DND-41 (cell line): Measurements from ENCODE around the gene PDIA4.

ENCODE experiments used
- ATAC-seq: fragments of 200-7000 bp; cut with Tn5 transposase; 3 replicates; pipeline ENCODE4 v1.9.1; 2021; ENCODE audit warnings: low read depth; ENCODE audit not compliant: insufficient read depth
- DNase-seq: peaks from one replicate; pipeline ENCODE4 v3.0.0-alpha.2; 2020
- H2AFZ ChIP-seq: 2 replicates; pipeline ENCODE4 v1.6.0; 2012; ENCODE audit warnings: low read depth, low read length
- H3K27ac ChIP-seq: 2 replicates; pipeline ENCODE4 v1.5.1; 2012; ENCODE audit warnings: low read length, inconsistent platforms
- H3K27me3 ChIP-seq: fragments of 200-600 bp; sonication (generic); 2 replicates; pipeline ENCODE4 v1.6.0; 2012; ENCODE audit warnings: low read length, mild to moderate bottlenecking, inconsistent platforms; ENCODE audit not compliant: insufficient read depth, poor library complexity
- H3K36me3 ChIP-seq: 2 replicates; pipeline ENCODE4 v1.5.1; 2012; ENCODE audit warnings: low read length, inconsistent platforms; ENCODE audit not compliant: insufficient read depth
- H3K4me1 ChIP-seq: 2 replicates; pipeline ENCODE4 v1.5.1; 2012; ENCODE audit warnings: mild to moderate bottlenecking, low read length; ENCODE audit not compliant: insufficient read depth
- H3K4me2 ChIP-seq: 2 replicates; pipeline ENCODE4 v1.6.0; 2012; ENCODE audit warnings: mild to moderate bottlenecking, moderate library complexity, low read length, inconsistent platforms; ENCODE audit not compliant: insufficient read depth
- H3K4me3 ChIP-seq, 2 experiments: fragments of 200-600 bp in 1 of 2; shearing (Covaris generic) in 1 of 2; 2 replicates each; pipeline ENCODE4 v1.5.1; 2012 to 2016; ENCODE audit warnings: inconsistent platforms in 2 of 2, low read length in 2 of 2, mild to moderate bottlenecking in 2 of 2, low read depth in 1 of 2, moderate library complexity in 1 of 2
- H3K79me2 ChIP-seq: 2 replicates; pipeline ENCODE4 v1.6.0; 2012; ENCODE audit warnings: low read length, inconsistent platforms; ENCODE audit not compliant: insufficient read depth
- H3K9ac ChIP-seq: 2 replicates; pipeline ENCODE4 v1.6.0; 2012; ENCODE audit warnings: low read depth, mild to moderate bottlenecking, inconsistent platforms, low read length, moderate library complexity
- H3K9me3 ChIP-seq: 2 replicates; pipeline ENCODE4 v1.5.1; 2012; ENCODE audit warnings: low read length, moderate library complexity, mild to moderate bottlenecking, inconsistent platforms; ENCODE audit not compliant: insufficient read depth, severe bottlenecking
- H4K20me1 ChIP-seq: 2 replicates; pipeline ENCODE4 v1.6.0; 2012; ENCODE audit warnings: low read length; ENCODE audit not compliant: insufficient read depth
- EZH2 ChIP-seq: IDR thresholded peaks from 3 replicates; pipeline ENCODE4 v1.6.1; 2012; ENCODE audit warnings: borderline replicate concordance, low read depth, mild to moderate bottlenecking, moderate library complexity, low read length, inconsistent platforms; ENCODE audit not compliant: severe bottlenecking
- TF ChIP-seq, protein P1 (sequence below): IDR thresholded peaks from 2 replicates; pipeline ENCODE4 v1.5.1; 2012; ENCODE audit warnings: borderline replicate concordance, low read length, moderate library complexity, mild to moderate bottlenecking; ENCODE audit not compliant: poor library complexity, severe bottlenecking; ENCODE audit errors: extremely low read depth

Gene PDIA4

DNA sequence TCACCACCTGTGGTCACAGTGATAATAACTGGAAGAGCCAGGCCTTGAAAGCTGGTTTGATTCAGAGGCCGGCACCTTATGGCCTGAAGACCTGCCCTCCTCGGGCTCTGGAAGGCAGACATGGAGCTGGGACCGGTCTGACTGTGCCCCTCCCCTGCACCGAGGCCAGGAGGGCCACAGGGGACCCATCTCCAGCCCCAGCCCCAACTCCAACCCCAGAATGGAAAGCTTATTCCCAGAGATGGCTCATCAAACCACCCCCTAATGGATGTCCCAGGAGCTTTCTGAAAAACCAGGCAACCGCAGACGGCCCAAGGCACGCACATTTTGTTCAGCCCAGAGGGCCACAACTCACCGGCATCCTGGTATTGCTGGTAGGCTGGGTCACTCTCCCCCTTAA lies 16.8 kb downstream of the PDIA4 start:
- H3K79me2 ChIP-seq: 0 out of 2 replicates have a peak, but pooled peaks cover 8% of the 10 kb centered on the region
- DNase-seq: no peak
- H3K27me3 ChIP-seq: no peaks in the 10 kb centered on the region
- no peak overlapping the region for H3K4me2 ChIP-seq
- peaks cover 96% of the 10 kb centered on the region for H3K36me3 ChIP-seq
- no peak overlapping the region for H3K9ac ChIP-seq
- no peak for ATAC-seq
- no peaks in the 10 kb centered on the region for H3K4me1 ChIP-seq
- H3K4me3 ChIP-seq: no peak overlapping the region
- H4K20me1 ChIP-seq: peaks cover 20% of the 10 kb centered on the region; the same call in 1 of the 2 replicates
- H3K9me3 ChIP-seq: no peaks in the 10 kb centered on the region
- no peak overlapping the region for H3K27ac ChIP-seq
- TF ChIP-seq, protein P1, sequence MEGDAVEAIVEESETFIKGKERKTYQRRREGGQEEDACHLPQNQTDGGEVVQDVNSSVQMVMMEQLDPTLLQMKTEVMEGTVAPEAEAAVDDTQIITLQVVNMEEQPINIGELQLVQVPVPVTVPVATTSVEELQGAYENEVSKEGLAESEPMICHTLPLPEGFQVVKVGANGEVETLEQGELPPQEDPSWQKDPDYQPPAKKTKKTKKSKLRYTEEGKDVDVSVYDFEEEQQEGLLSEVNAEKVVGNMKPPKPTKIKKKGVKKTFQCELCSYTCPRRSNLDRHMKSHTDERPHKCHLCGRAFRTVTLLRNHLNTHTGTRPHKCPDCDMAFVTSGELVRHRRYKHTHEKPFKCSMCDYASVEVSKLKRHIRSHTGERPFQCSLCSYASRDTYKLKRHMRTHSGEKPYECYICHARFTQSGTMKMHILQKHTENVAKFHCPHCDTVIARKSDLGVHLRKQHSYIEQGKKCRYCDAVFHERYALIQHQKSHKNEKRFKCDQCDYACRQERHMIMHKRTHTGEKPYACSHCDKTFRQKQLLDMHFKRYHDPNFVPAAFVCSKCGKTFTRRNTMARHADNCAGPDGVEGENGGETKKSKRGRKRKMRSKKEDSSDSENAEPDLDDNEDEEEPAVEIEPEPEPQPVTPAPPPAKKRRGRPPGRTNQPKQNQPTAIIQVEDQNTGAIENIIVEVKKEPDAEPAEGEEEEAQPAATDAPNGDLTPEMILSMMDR: no peak
- no peak for TF ChIP-seq EZH2
- no peak overlapping the region for H2AFZ ChIP-seq

DNA sequence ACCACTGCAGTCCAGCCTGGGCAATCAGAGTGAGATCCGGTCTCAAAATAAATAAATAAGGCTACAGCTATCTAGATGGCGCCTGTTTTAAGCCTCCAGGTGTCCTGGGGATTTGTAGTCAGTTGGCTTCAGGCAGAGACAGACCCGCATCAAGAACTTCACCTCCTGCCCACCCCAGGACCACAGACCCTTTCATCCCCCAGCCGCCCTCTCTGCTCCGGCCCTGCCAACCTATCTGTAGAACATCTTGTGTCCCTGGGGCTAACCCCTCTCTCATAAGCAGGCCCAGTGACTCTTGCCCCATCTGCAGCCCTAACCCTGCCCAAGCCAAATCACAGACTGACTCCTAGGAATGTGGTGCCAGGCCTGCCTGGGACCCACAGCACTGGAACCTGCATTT lies 17.9 kb downstream of the PDIA4 start:
- peaks cover 98% of the 10 kb centered on the region for H3K36me3 ChIP-seq
- no peak overlapping the region for H3K4me3 ChIP-seq
- TF ChIP-seq, protein P1: no peak
- no peak for TF ChIP-seq EZH2
- ATAC-seq: no peak
- H3K9me3 ChIP-seq: no peaks in the 10 kb centered on the region
- no peak overlapping the region for H2AFZ ChIP-seq
- H3K79me2 ChIP-seq: 0 out of 2 replicates have a peak, but pooled peaks cover 3% of the 10 kb centered on the region
- H4K20me1 ChIP-seq: peaks cover 20% of the 10 kb centered on the region; the same call in 1 of the 2 replicates
- no peak overlapping the region for H3K27ac ChIP-seq
- H3K4me2 ChIP-seq: no peak overlapping the region
- DNase-seq: no peak
- no peaks in the 10 kb centered on the region for H3K27me3 ChIP-seq
- no peak overlapping the region for H3K9ac ChIP-seq
- no peaks in the 10 kb centered on the region for H3K4me1 ChIP-seq

DNA sequence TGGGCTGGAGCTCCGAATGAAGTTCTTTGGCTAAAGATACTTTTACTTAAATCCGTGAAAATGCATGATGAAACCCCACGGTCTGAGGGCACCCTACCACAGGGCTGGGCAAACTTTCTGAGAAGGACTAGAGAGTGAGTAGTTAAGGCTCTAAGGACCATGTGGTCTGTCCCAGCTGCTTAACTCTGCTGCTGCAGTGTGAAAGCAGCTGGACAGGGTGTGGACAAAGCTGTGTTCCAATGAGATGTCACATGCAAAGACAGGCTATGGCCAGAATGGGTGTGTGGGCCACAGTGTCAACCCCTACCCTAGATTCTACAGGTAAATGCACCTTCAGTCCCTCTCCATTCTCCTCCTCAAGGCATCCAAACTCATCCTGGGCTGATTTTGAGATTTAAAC lies 18.8 kb downstream of the PDIA4 start:
- Histone ChIP-seq H3K4me3 (no peak overlapping the region), H3K27ac (no peak overlapping the region), H4K20me1 (peaks cover 26% of the 10 kb centered on the region; the same call in 1 of the 2 replicates), H2AFZ (no peak overlapping the region), H3K27me3 (no peaks in the 10 kb centered on the region), H3K4me2 (no peak overlapping the region), H3K9ac (no peak overlapping the region), H3K36me3 (peaks cover 98% of the 10 kb centered on the region), H3K9me3 (no peaks in the 10 kb centered on the region), H3K4me1 (no peaks in the 10 kb centered on the region), H3K79me2 (0 out of 2 replicates have a peak, but pooled peaks cover under 1% of the 10 kb centered on the region)
- DNase-seq: no peak
- TF ChIP-seq EZH2: no peak
- TF ChIP-seq, protein P1: no peak
- no peak for ATAC-seq
